WERI-Rb-1 (cell line): ENCODE data around the gene STK10.

ENCODE experiments used
- DNase-seq: peaks from one replicate; pipeline ENCODE4 v3.0.0-alpha.2; 2020
- H3K27ac ChIP-seq: fragments of 250-450 bp; sonication (Bioruptor Pico); 2 replicates; pipeline ENCODE4 v1.5.1; 2020; ENCODE audit warnings: mild to moderate bottlenecking, moderate library complexity
- H3K27me3 ChIP-seq: fragments of 250-450 bp; sonication (Bioruptor Pico); 2 replicates; pipeline ENCODE4 v1.5.1; 2021; ENCODE audit warnings: mild to moderate bottlenecking, low read depth, moderate library complexity; ENCODE audit not compliant: insufficient read depth, severe bottlenecking
- H3K36me3 ChIP-seq: fragments of 250-450 bp; sonication (Bioruptor Pico); 2 replicates; pipeline ENCODE4 v1.5.1; 2020; ENCODE audit warnings: mild to moderate bottlenecking, moderate library complexity
- H3K4me3 ChIP-seq: 2 replicates; pipeline ENCODE4 v1.5.1; 2011; ENCODE audit warnings: low read depth, mild to moderate bottlenecking, control low read depth, low read length
- H3K9me3 ChIP-seq: fragments of 250-450 bp; sonication (Bioruptor Pico); 2 replicates; pipeline ENCODE4 v1.5.1; 2021; ENCODE audit warnings: mild to moderate bottlenecking, moderate library complexity; ENCODE audit not compliant: severe bottlenecking
- TF ChIP-seq, protein P1 (sequence below): IDR thresholded peaks from 2 replicates; pipeline ENCODE4 v1.5.1; 2011; ENCODE audit warnings: low read depth, mild to moderate bottlenecking, control low read depth, inconsistent platforms, low read length

STK10 gene

DNA sequence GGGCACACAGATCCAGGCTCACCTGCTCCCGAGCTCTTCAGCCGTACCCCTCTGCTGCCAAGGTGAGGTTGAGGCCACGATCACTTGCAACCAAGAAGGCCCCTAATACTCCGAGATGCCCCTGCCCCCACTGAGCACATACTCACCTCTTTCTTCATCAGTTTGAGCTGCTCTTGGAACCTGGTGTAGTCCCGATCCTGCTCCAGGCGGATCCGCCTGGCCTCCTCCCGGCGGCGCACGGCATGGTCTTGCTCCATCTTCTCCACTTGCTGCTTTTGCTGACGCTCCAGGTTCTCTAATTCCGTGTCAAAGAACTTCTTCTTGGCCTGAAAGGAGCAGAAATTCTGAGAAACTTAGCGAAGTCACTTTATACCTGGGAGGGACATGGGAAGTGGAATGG, 105.8 kb downstream of the STK10 start:
- Histone ChIP-seq H3K4me3 (no peak overlapping the region), H3K9me3 (no peaks in the 10 kb centered on the region), H3K36me3 (no peaks in the 10 kb centered on the region), H3K27ac (no peak overlapping the region), H3K27me3 (no peaks in the 10 kb centered on the region)
- TF ChIP-seq, protein P1, sequence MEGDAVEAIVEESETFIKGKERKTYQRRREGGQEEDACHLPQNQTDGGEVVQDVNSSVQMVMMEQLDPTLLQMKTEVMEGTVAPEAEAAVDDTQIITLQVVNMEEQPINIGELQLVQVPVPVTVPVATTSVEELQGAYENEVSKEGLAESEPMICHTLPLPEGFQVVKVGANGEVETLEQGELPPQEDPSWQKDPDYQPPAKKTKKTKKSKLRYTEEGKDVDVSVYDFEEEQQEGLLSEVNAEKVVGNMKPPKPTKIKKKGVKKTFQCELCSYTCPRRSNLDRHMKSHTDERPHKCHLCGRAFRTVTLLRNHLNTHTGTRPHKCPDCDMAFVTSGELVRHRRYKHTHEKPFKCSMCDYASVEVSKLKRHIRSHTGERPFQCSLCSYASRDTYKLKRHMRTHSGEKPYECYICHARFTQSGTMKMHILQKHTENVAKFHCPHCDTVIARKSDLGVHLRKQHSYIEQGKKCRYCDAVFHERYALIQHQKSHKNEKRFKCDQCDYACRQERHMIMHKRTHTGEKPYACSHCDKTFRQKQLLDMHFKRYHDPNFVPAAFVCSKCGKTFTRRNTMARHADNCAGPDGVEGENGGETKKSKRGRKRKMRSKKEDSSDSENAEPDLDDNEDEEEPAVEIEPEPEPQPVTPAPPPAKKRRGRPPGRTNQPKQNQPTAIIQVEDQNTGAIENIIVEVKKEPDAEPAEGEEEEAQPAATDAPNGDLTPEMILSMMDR: no peak
- no peak for DNase-seq

DNA sequence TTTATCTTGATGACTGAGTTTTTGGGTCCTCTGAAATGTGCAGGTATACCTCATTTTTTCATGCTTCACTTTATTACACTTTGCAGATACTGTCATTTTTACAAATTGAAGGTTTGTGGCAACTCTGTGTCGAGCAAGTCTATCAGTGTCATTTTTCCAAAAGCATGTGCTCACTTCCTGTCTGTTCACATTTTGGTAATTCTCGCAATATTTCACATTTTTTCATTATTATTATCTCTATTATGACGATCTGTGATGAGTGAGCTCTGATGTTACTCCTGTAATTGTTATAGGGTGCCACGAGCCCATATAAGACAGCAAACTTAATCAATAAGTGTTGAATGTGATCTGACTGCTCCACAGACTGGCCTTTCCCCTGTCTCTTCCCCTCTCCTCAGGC, 108.1 kb downstream of the STK10 start:
- no peak overlapping the region for H3K4me3 ChIP-seq
- no peak for DNase-seq
- H3K36me3 ChIP-seq: no peaks in the 10 kb centered on the region
- H3K27ac ChIP-seq: no peak overlapping the region
- TF ChIP-seq, protein P1: no peak
- H3K27me3 ChIP-seq: no peaks in the 10 kb centered on the region
- H3K9me3 ChIP-seq: no peaks in the 10 kb centered on the region

DNA sequence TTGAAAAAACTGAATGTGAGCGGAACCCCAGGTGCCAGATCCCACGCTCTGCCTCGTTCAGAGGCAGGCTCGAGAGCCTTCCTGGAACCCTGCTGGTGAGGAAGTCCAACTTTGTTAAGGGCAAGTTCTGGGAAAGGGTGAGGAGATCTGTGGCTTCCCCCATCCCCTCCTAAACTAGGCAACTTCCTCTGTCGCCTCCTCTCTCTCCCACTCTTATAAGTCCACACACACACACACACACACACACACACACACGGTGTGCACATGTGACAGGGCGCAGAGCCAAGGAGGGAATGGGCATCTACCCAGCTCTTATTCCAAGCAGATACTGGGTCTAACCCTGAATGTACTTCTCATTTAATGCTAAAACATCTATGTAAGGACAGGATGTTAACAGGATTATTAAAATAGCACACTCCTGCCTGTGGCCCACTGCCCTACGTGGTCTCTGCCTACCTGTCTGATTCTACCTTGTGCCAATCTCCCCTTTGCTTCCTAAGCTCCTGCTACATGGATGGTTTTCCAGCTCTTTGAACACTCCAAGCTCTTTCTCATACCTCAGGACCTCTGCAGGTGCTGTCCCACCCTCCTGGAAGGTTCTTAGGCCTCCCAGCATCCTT, 109.2 kb downstream of the STK10 start:
- Histone ChIP-seq H3K4me3 (no peak overlapping the region), H3K27ac (no peak overlapping the region), H3K36me3 (no peaks in the 10 kb centered on the region), H3K27me3 (no peaks in the 10 kb centered on the region), H3K9me3 (no peaks in the 10 kb centered on the region)
- TF ChIP-seq, protein P1: no peak
- no peak for DNase-seq

DNA sequence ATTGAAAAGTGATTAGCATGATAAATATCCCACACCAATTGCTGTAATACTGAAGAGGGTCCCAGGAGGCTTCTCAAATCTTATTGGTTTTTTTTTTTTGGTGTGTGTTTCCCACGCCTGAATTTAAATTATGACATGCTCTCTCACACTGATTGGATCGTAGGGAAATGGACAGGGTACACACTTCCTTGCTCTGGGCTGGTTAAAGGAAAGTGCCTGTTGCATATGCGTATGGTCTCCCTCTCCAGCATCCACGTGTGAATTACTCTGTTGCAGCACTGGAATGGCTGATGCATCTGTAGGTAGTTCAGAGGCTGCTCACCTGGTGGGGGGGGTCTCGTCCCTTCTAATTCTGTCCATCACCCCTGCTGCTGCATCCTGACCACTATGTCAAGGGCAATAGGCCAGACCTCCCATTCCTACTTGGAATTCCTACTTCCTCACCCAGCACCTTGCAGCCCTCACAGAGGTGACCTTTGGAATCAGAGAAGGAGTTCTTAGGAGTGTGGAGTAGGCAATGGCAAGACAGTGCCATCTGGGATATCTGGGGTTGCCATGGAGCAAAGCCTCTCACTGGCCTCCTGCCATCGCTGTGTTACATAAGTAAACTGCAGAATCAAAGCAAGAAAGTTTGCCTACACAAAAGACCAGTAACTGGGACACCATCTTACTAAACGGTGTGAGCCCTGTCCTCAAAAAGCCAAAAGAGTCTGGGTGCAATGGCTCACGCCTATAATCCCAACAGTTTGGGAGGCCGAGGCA, 110.2 kb downstream of the STK10 start:
- Histone ChIP-seq H3K27me3 (no peaks in the 10 kb centered on the region), H3K27ac (no peak overlapping the region), H3K9me3 (no peaks in the 10 kb centered on the region), H3K4me3 (no peak overlapping the region), H3K36me3 (no peaks in the 10 kb centered on the region)
- TF ChIP-seq, protein P1: no peak
- no peak for DNase-seq

DNA sequence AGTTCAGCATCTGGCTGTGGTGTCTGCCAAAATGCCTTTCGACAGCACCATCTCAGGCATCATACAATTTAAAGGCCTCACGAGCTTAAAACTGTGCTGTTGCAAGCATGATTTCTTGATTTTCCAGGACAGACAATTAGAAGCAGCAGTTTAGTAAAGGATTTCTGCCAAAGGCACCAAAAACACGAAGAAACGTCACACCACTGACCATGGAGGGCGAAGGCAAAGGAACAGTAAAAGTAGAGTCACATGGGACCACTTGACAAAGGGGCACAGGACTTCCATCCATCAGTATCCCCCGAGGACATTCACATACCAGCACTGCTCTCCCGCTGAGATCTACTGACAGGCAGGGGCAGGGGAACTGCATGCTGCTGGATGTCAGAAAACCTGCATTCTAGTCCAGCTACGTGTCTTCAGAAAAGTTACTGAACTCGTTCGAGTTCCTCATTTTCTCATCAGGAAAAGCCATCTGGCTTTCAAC, 111.2 kb downstream of the STK10 start:
- Histone ChIP-seq H3K27ac (no peak overlapping the region), H3K36me3 (no peaks in the 10 kb centered on the region), H3K9me3 (no peaks in the 10 kb centered on the region), H3K4me3 (no peak overlapping the region), H3K27me3 (no peaks in the 10 kb centered on the region)
- TF ChIP-seq, protein P1: no peak
- DNase-seq: no peak

DNA sequence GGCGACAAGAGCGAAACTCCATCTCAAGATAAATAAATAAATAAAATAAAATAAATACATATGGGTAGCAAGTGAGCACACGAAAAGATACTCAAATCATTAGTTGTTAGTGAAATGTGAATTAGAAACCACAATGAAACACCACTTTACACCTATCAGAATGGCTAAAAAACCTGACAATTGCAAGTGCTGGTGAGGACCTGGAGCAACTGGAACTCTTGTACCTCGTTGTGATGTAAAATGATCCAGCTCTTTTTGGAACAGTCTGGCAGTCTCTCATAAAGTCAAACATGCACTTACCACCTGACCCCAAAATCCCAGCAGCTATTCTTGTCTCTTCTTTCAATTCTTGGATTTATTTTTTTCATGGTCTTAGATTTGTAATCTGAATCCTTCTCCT, 112.4 kb downstream of the STK10 start:
- no peak overlapping the region for H3K4me3 ChIP-seq
- H3K9me3 ChIP-seq: no peaks in the 10 kb centered on the region
- TF ChIP-seq, protein P1: no peak
- no peak for DNase-seq
- H3K27me3 ChIP-seq: no peaks in the 10 kb centered on the region
- no peaks in the 10 kb centered on the region for H3K36me3 ChIP-seq
- H3K27ac ChIP-seq: no peak overlapping the region
